H1 (cell line): ENCODE measurements around the gene NUDT3. TPM values are rescaled to one million over a fixed set of nuclear protein-coding genes. Genes with fewer than 3 reads are reported as not detected.
A peak's percentile ranks its signal among the peaks of the same experiment; 100 is the strongest.

Experiments
- CTCF ChIA-PET: fragments of 300-600 bp; sonication (Branson Sonifier 250); formaldehyde crosslinking; loops from one replicate; lab custom pipeline; 2021; ENCODE audit not compliant: partially characterized antibody; lab: Charles Lee
- POLR2A ChIA-PET: fragments of 300-600 bp; sonication (Branson Sonifier 250); formaldehyde crosslinking; loops from one replicate; lab custom pipeline; 2021; ENCODE audit warnings: inconsistent platforms; ENCODE audit not compliant: partially characterized antibody; lab: Charles Lee
- DNase-seq, 2 experiments: peaks; one replicate each; pipeline versions ENCODE4 v3.0.0 to v3.0.0-alpha.2; 2010 to 2022; ENCODE audit warnings: low spot score in 2 of 2, low read depth in 1 of 2, mixed read lengths in 1 of 2
- FAIRE-seq: peaks from 2 replicates; lab custom pipeline; 2011; peaks lifted over from hg19 to GRCh38; lab: Jason Lieb, UNC
- H2AFZ ChIP-seq: 2 replicates; pipeline ENCODE4 v1.8.1; 2012; ENCODE audit warnings: low read length, inconsistent platforms
- H2AK5ac ChIP-seq: 2 replicates; pipeline ENCODE4 v1.6.1; 2013; ENCODE audit warnings: low read depth, low read length
- H2BK120ac ChIP-seq: replicated peaks from 2 replicates; pipeline ENCODE3; 2013; ENCODE audit warnings: low read depth, low read length, inconsistent platforms
- H2BK12ac ChIP-seq: 2 replicates; pipeline ENCODE4 v1.6.1; 2013; ENCODE audit warnings: low read depth, low read length
- H2BK15ac ChIP-seq: 2 replicates; pipeline ENCODE4 v1.6.1; 2013; ENCODE audit warnings: low read length
- H2BK20ac ChIP-seq: 2 replicates; pipeline ENCODE4 v1.6.1; 2013; ENCODE audit warnings: low read length
- H2BK5ac ChIP-seq: 2 replicates; pipeline ENCODE4 v1.6.1; 2013; ENCODE audit warnings: low read depth, low read length
- H3K14ac ChIP-seq: 2 replicates; pipeline ENCODE4 v1.6.1; 2013; ENCODE audit warnings: inconsistent platforms; ENCODE audit not compliant: insufficient read length
- H3K18ac ChIP-seq: 2 replicates; pipeline ENCODE4 v1.6.1; 2013; ENCODE audit warnings: low read length; ENCODE audit errors: extremely low read depth
- H3K23ac ChIP-seq: 2 replicates; pipeline ENCODE4 v1.6.1; 2013; ENCODE audit warnings: inconsistent platforms; ENCODE audit not compliant: insufficient read length
- H3K23me2 ChIP-seq: 2 replicates; pipeline ENCODE4 v1.6.1; 2013; ENCODE audit warnings: low read depth, low read length
- H3K27ac ChIP-seq: 2 replicates; pipeline ENCODE4 v1.6.1; 2011; ENCODE audit warnings: low read depth, low read length, inconsistent platforms
- H3K27me3 ChIP-seq, 4 experiments: replicated peaks in 1 of 4; 1 replicate in 1 of 4; 2 replicates in 3 of 4; pipeline versions ENCODE4 v1.6.1 to v1.8.1; 2011 to 2013; ENCODE audit warnings: low read length in 3 of 4, mild to moderate bottlenecking in 3 of 4, inconsistent platforms in 2 of 4, mixed read lengths in 2 of 4, moderate library complexity in 1 of 4; ENCODE audit not compliant: control insufficient read depth in 3 of 4, insufficient read depth in 3 of 4; ENCODE audit errors: extremely low read depth in 1 of 4
- H3K36me3 ChIP-seq, 4 experiments: 2 replicates each; pipeline versions ENCODE4 v1.6.1 to v1.8.1; 2011 to 2013; ENCODE audit warnings: mild to moderate bottlenecking in 4 of 4, low read length in 3 of 4, moderate library complexity in 2 of 4, control low read depth in 1 of 4, inconsistent platforms in 1 of 4; ENCODE audit not compliant: insufficient read depth in 4 of 4, control insufficient read depth in 2 of 4
- H3K4ac ChIP-seq: replicated peaks from 2 replicates; pipeline ENCODE3; 2013; ENCODE audit warnings: low read length, low read depth, mixed read lengths, inconsistent platforms; ENCODE audit not compliant: insufficient read length
- H3K4me1 ChIP-seq, 4 experiments: replicated peaks in 1 of 4; 1 replicate in 1 of 4; 2 replicates in 3 of 4; pipeline versions ENCODE4 v1.6.1 to v1.8.1; 2011 to 2013; ENCODE audit warnings: low read length in 3 of 4, inconsistent platforms in 2 of 4, mixed read lengths in 1 of 4; ENCODE audit not compliant: insufficient read depth in 4 of 4, control insufficient read depth in 3 of 4
- H3K4me2 ChIP-seq, 2 experiments: 2 replicates each; pipeline versions ENCODE4 v1.6.1 to v1.8.1; 2011 to 2013; ENCODE audit warnings: low read depth in 2 of 2, low read length in 2 of 2, control low read depth in 1 of 2, inconsistent platforms in 1 of 2, mild to moderate bottlenecking in 1 of 2; ENCODE audit not compliant: insufficient read depth in 1 of 2
- H3K4me3 ChIP-seq, 4 experiments: fragments of 200-600, 300-600 bp in 1 of 4; sonication (generic), shearing (Covaris generic), sonication (Bioruptor Twin) in 1 of 4; 2 replicates each; pipeline versions ENCODE4 v1.5.1 to v1.8.1; 2011 to 2016; ENCODE audit warnings: low read length in 4 of 4, low read depth in 3 of 4, control low read depth in 2 of 4, inconsistent platforms in 2 of 4, mild to moderate bottlenecking in 2 of 4, mixed read lengths in 1 of 4, moderate library complexity in 1 of 4; ENCODE audit not compliant: insufficient read depth in 2 of 4; ENCODE audit errors: extremely low read depth in 1 of 4
- H3K56ac ChIP-seq: replicated peaks from 2 replicates; pipeline ENCODE3; 2013; ENCODE audit warnings: low read depth, mild to moderate bottlenecking, mixed read lengths, low read length, inconsistent platforms; ENCODE audit not compliant: insufficient read length
- H3K79me1 ChIP-seq: 2 replicates; pipeline ENCODE4 v1.6.1; 2013; ENCODE audit warnings: low read depth, low read length, control low read depth
- H3K79me2 ChIP-seq, 2 experiments: 2 replicates each; pipeline versions ENCODE4 v1.6.1 to v1.8.1; 2012 to 2013; ENCODE audit warnings: low read length in 2 of 2, mild to moderate bottlenecking in 2 of 2, inconsistent platforms in 1 of 2; ENCODE audit not compliant: insufficient read depth in 2 of 2, control insufficient read depth in 1 of 2
- H3K9ac ChIP-seq, 4 experiments: replicated peaks in 1 of 4; 1 replicate in 1 of 4; 2 replicates in 3 of 4; pipeline versions ENCODE4 v1.6.1 to v1.8.1; 2011 to 2013; ENCODE audit warnings: low read depth in 3 of 4, low read length in 3 of 4, control low read depth in 2 of 4, mild to moderate bottlenecking in 2 of 4, moderate library complexity in 2 of 4, inconsistent platforms in 1 of 4; ENCODE audit errors: extremely low read depth in 1 of 4
- H3K9me3 ChIP-seq, 2 experiments: 2 replicates each; pipeline versions ENCODE4 v1.6.1 to v1.8.1; 2012 to 2013; ENCODE audit warnings: mild to moderate bottlenecking in 2 of 2, moderate library complexity in 2 of 2, control low read depth in 1 of 2, inconsistent platforms in 1 of 2, low read depth in 1 of 2, low read length in 1 of 2, mixed read lengths in 1 of 2; ENCODE audit not compliant: insufficient read depth in 2 of 2
- H4K20me1 ChIP-seq, 2 experiments: replicated peaks in 1 of 2; 2 replicates each; pipeline versions ENCODE3 to v1.8.1; 2011 to 2013; ENCODE audit warnings: inconsistent platforms in 2 of 2, low read length in 2 of 2, mild to moderate bottlenecking in 1 of 2; ENCODE audit not compliant: insufficient read depth in 2 of 2, control insufficient read depth in 1 of 2
- H4K5ac ChIP-seq: 2 replicates; pipeline ENCODE4 v1.6.1; 2013; ENCODE audit warnings: low read length, low read depth, mixed read lengths, inconsistent platforms; ENCODE audit not compliant: insufficient read length
- H4K8ac ChIP-seq: 2 replicates; pipeline ENCODE4 v1.8.0; 2013; ENCODE audit warnings: mild to moderate bottlenecking, moderate library complexity, low read length, inconsistent platforms; ENCODE audit not compliant: insufficient read depth; ENCODE audit errors: extremely low read depth
- H4K91ac ChIP-seq: replicated peaks from 2 replicates; pipeline ENCODE3; 2013; ENCODE audit warnings: low read length, mixed read lengths, inconsistent platforms; ENCODE audit not compliant: insufficient read length
- CBX8 ChIP-seq: fragments of 300-800, 300-1000 bp; sonication (generic); IDR thresholded peaks from 2 replicates; pipeline ENCODE4 v1.7.1; 2016; ENCODE audit warnings: low read depth, low read length, borderline replicate concordance
- POLR2A ChIP-seq, 2 experiments: IDR thresholded peaks; 1 replicate in 1 of 2; 2 replicates in 1 of 2; pipeline ENCODE4 v1.6.1; 2011; ENCODE audit warnings: low read depth in 2 of 2, low read length in 2 of 2, mild to moderate bottlenecking in 2 of 2; ENCODE audit errors: control extremely low read depth in 1 of 2
- SP1 ChIP-seq: IDR thresholded peaks from 2 replicates; pipeline ENCODE4 v1.6.1; 2011; ENCODE audit warnings: low read depth, low read length
- USF2 ChIP-seq: IDR thresholded peaks from 2 replicates; pipeline ENCODE4 v1.6.1; 2011; ENCODE audit warnings: low read length, improper control_type of control experiment
- WGBS, 2 experiments: shearing (Covaris generic) in 1 of 2; methylation state at CpG; one replicate each; pipeline versions ENCODE4 v1.1.6 to v1.1.7; 2013 to 2015; ENCODE audit warnings: low lambda C conversion rate in 2 of 2, mixed read lengths in 2 of 2, inconsistent platforms in 1 of 2, low coverage in 1 of 2, missing lambda C conversion rate in 1 of 2; ENCODE audit not compliant: insufficient replicate concordance in 2 of 2, insufficient coverage in 1 of 2, insufficient read length in 1 of 2; ENCODE audit errors: extremely low coverage in 1 of 2, missing lambda C conversion rate in 1 of 2; 5-methylcytosine and 5-hydroxymethylcytosine counted together
- polyA plus RNA-seq, 7 experiments: library from polyadenylated mRNA; depleted of rRNA in 3 of 7; stranded (reverse) in 5 of 7; unstranded in 2 of 7; fragments of >200 nt in 5 of 7; fragments of 200-250 nt in 2 of 7; gene quantifications; 1 replicate in 5 of 7; 2 replicates in 1 of 7; 4 replicates in 1 of 7; pipeline versions ENCODE4 v1.2.1 to v1.2.3, GENCODE V29; 2011 to 2013; ENCODE audit warnings: missing spikeins in 2 of 7, mixed read lengths in 2 of 7
- total RNA-seq: library from RNA; stranded (reverse); fragmentation: NEBNext Ultra II Directional; extraction: Animal tissue kit (Norgen Biotek cat#: 25700); gene quantifications from 2 replicates; pipeline ENCODE4 v1.2.1, GENCODE V29; 2021

Gene NUDT3
- total and polyA plus RNA-seq, 2 of the 8 experiments (the other 6 are each of a cell fraction or from before 2014, with no cell fraction given) = 14.1 to 36.9 TPM

GRCh38 chr6:34231566-34232336 lies 160.7 kb downstream of the NUDT3 start:
- H4K5ac ChIP-seq = no peak overlapping the region
- H3K36me3 ChIP-seq = no peaks in the 10 kb centered on the region
- 95% methylated on average over 17 of the region's 17 CpGs; no CpG with 5 or more reads in 1 of the 2 experiments for WGBS, 2 experiments
- TF ChIP-seq POLR2A (IDR thresholded peaks at IDR 0.05; ENCODE audit: control extremely low read depth in 1 of 2, low read depth in 2 of 2, low read length in 2 of 2) = no peak
- no peak for TF ChIP-seq CBX8
- TF ChIP-seq SP1 = no peak
- no peak for TF ChIP-seq USF2
- H4K91ac ChIP-seq = peak overlapping the region; percentile 68
- H3K4me2 ChIP-seq = no peak overlapping the region
- H3K18ac ChIP-seq = no peak overlapping the region
- H3K79me2 ChIP-seq = peaks cover 0 to 3% of the 10 kb centered on the region in 2 experiments; a peak in 1 of 4 replicates
- no peaks in the 10 kb centered on the region for H4K20me1 ChIP-seq
- H2BK20ac ChIP-seq = peak overlapping the region; percentile 88
- H3K27me3 ChIP-seq = no peaks in the 10 kb centered on the region
- H3K56ac ChIP-seq = no peak overlapping the region
- H2BK15ac ChIP-seq = peak overlapping the region; percentile 83; the same call in 1 of the 2 replicates
- no peak overlapping the region for H3K4me3 ChIP-seq
- DNase-seq (no peak), FAIRE-seq (no peak)
- H2BK12ac ChIP-seq = peak overlapping the region; percentile 7; the same call in 1 of the 2 replicates
- H2AK5ac ChIP-seq = peak overlapping the region; percentile 24; the same call in 1 of the 2 replicates
- H3K23me2 ChIP-seq = peaks cover 9% of the 10 kb centered on the region
- H2BK120ac ChIP-seq = peak overlapping the region; percentile 21
- no peak overlapping the region for H2AFZ ChIP-seq
- no peak overlapping the region for H3K9ac ChIP-seq
- no peak overlapping the region for H3K27ac ChIP-seq
- no peaks in the 10 kb centered on the region for H3K9me3 ChIP-seq
- H3K23ac ChIP-seq = no peak overlapping the region
- no peaks in the 10 kb centered on the region; the same call in 1 of the 2 replicates for H3K79me1 ChIP-seq
- peaks cover 7 to 25% (median 22%) of the 10 kb centered on the region in 4 experiments for H3K4me1 ChIP-seq
- CTCF ChIA-PET = interaction anchor here (1.8 to 4.1 kb wide), 3 partner anchors 12 to 36 kb away, joined by 6 to 29 read pairs (median 9); no protein-coding TSS in a partner anchor
- H3K4ac ChIP-seq = no peak overlapping the region
- POLR2A ChIA-PET = interaction anchor here (0.7 to 9.0 kb wide), 5 partner anchors 8 to 195 kb away, joined by 3 to 191 read pairs (median 36); partner anchors contain the start of gene SMIM29
- H2BK5ac ChIP-seq = 0 out of 2 replicates have a peak overlapping the region, but pooled peaks have one; percentile 20
- H4K8ac ChIP-seq = no peak overlapping the region; the same call in 1 of the 2 replicates
- no peak overlapping the region for H3K14ac ChIP-seq
